Neuronal stem cell (in vitro differentiated cells): ENCODE data around the gene PNCK.

Experiments used
- DNase-seq: peaks from one replicate; pipeline ENCODE4 v3.0.0-alpha.2; 2013; ENCODE audit warnings: low spot score
- H2AFZ ChIP-seq: one replicate; pipeline ENCODE4 v1.6.1; 2013; ENCODE audit warnings: mild to moderate bottlenecking, low read length, inconsistent platforms
- H2AK5ac ChIP-seq: 2 replicates; pipeline ENCODE4 v1.6.1; 2013; ENCODE audit warnings: low read depth, mild to moderate bottlenecking, inconsistent platforms, low read length, moderate library complexity, mixed read lengths
- H2BK120ac ChIP-seq: 2 replicates; pipeline ENCODE4 v1.6.1; 2013; ENCODE audit warnings: low read depth, mild to moderate bottlenecking, inconsistent platforms, low read length, moderate library complexity, mixed read lengths
- H2BK12ac ChIP-seq: one replicate; pipeline ENCODE4 v1.6.1; 2013; ENCODE audit warnings: low read length, inconsistent platforms
- H2BK15ac ChIP-seq: 2 replicates; pipeline ENCODE4 v1.6.1; 2013; ENCODE audit warnings: mild to moderate bottlenecking, low read length, inconsistent platforms, mixed read lengths
- H2BK5ac ChIP-seq: one replicate; pipeline ENCODE4 v1.6.1; 2013; ENCODE audit warnings: inconsistent platforms, mild to moderate bottlenecking, low read length, moderate library complexity
- H3K14ac ChIP-seq: one replicate; pipeline ENCODE4 v1.6.1; 2013; ENCODE audit warnings: low read length, inconsistent platforms
- H3K18ac ChIP-seq: 2 replicates; pipeline ENCODE4 v1.6.1; 2013; ENCODE audit warnings: low read length, inconsistent platforms
- H3K23ac ChIP-seq: 2 replicates; pipeline ENCODE4 v1.6.1; 2013; ENCODE audit warnings: low read depth, mild to moderate bottlenecking, mixed read lengths, low read length, inconsistent platforms; ENCODE audit not compliant: poor library complexity
- H3K27ac ChIP-seq: replicated peaks from 3 replicates; pipeline ENCODE4 v1.5.1; 2013; ENCODE audit warnings: low read length, inconsistent platforms
- H3K27me3 ChIP-seq, 3 experiments: 2 replicates each; pipeline ENCODE4 v1.6.1; 2013; ENCODE audit warnings: low read length in 3 of 3, mild to moderate bottlenecking in 2 of 3, inconsistent platforms in 1 of 3, low read depth in 1 of 3, mixed read lengths in 1 of 3, moderate library complexity in 1 of 3; ENCODE audit not compliant: control insufficient read depth in 3 of 3, insufficient read depth in 3 of 3
- H3K36me3 ChIP-seq, 2 donors: replicated peaks in 1 of 2; 2 replicates each; pipeline ENCODE4 v1.6.1; 2013; ENCODE audit warnings: low read length in 2 of 2; ENCODE audit not compliant: control insufficient read depth in 2 of 2, insufficient read depth in 2 of 2
- H3K4ac ChIP-seq: 2 replicates; pipeline ENCODE4 v1.6.1; 2013; ENCODE audit warnings: inconsistent platforms, mild to moderate bottlenecking, low read length, moderate library complexity
- H3K4me1 ChIP-seq, 2 donors: 1 replicate in 1 of 2; 2 replicates in 1 of 2; pipeline ENCODE4 v1.6.1; 2013; ENCODE audit warnings: low read length in 2 of 2, low read depth in 1 of 2; ENCODE audit not compliant: control insufficient read depth in 2 of 2, insufficient read depth in 1 of 2
- H3K4me2 ChIP-seq: one replicate; pipeline ENCODE4 v1.6.1; 2013; ENCODE audit warnings: mild to moderate bottlenecking, low read length, inconsistent platforms; ENCODE audit not compliant: insufficient read depth, poor library complexity, severe bottlenecking
- H3K4me3 ChIP-seq, 2 donors: 2 replicates each; pipeline ENCODE4 v1.5.1; 2013; ENCODE audit warnings: low read length in 2 of 2, mild to moderate bottlenecking in 2 of 2, inconsistent platforms in 1 of 2, moderate library complexity in 1 of 2
- H3K79me1 ChIP-seq: one replicate; pipeline ENCODE4 v1.6.1; 2013; ENCODE audit warnings: low read depth, mild to moderate bottlenecking, inconsistent platforms, low read length, moderate library complexity
- H3K9ac ChIP-seq: one replicate; pipeline ENCODE4 v1.6.1; 2013; ENCODE audit warnings: mild to moderate bottlenecking, low read depth, low read length, inconsistent platforms; ENCODE audit not compliant: poor library complexity
- H3K9me3 ChIP-seq, 2 donors: replicated peaks in 1 of 2; 2 replicates each; pipeline versions ENCODE3 to v1.6.1; 2013; ENCODE audit warnings: low read length in 2 of 2, mild to moderate bottlenecking in 2 of 2, inconsistent platforms in 1 of 2, low read depth in 1 of 2, mixed read lengths in 1 of 2, moderate library complexity in 1 of 2; ENCODE audit not compliant: control insufficient read depth in 2 of 2, insufficient read depth in 1 of 2
- H4K8ac ChIP-seq: one replicate; pipeline ENCODE4 v1.6.1; 2013; ENCODE audit warnings: low read depth, mild to moderate bottlenecking, inconsistent platforms, low read length, moderate library complexity
- H4K91ac ChIP-seq: one replicate; pipeline ENCODE4 v1.6.1; 2013; ENCODE audit warnings: low read length, low read depth, mild to moderate bottlenecking, inconsistent platforms; ENCODE audit not compliant: poor library complexity
- WGBS, 2 donors: extraction: QIAGEN DNeasy Blood & Tissue Kit; methylation state at CpG; one replicate each; pipeline ENCODE4 v1.1.7; 2013; ENCODE audit warnings: missing lambda C conversion rate in 2 of 2, mixed read lengths in 1 of 2; ENCODE audit not compliant: insufficient read length in 2 of 2, insufficient replicate concordance in 1 of 2; ENCODE audit errors: extremely low coverage in 2 of 2; 5-methylcytosine and 5-hydroxymethylcytosine counted together

PNCK gene

GRCh38 chrX:153650959-153651358, 22.7 kb downstream of the PNCK start:
- H4K91ac ChIP-seq, result no peak overlapping the region
- peaks cover 4 to 34% (median 33%) of the 10 kb centered on the region in 3 experiments for H3K27me3 ChIP-seq
- H2BK12ac ChIP-seq, result no peak overlapping the region
- no peak overlapping the region for H3K23ac ChIP-seq
- H3K9me3 ChIP-seq, result peaks cover 0 to 9% of the 10 kb centered on the region in 2 donors
- no peak overlapping the region for H3K27ac ChIP-seq
- no CpG with 5 or more reads among the region's 13 CpGs for WGBS, 2 donors
- H2BK5ac ChIP-seq, result no peak overlapping the region
- H3K9ac ChIP-seq, result no peak overlapping the region
- no peak overlapping the region for H3K4ac ChIP-seq
- no peak overlapping the region for H3K18ac ChIP-seq
- no peak overlapping the region for H2AFZ ChIP-seq
- no peak overlapping the region for H2BK120ac ChIP-seq
- no peak overlapping the region for H4K8ac ChIP-seq
- H3K79me1 ChIP-seq, result no peaks in the 10 kb centered on the region
- no peak for DNase-seq
- H3K4me1 ChIP-seq, result peaks cover 0 to 1% of the 10 kb centered on the region in 2 donors
- H2AK5ac ChIP-seq, result no peak overlapping the region
- H2BK15ac ChIP-seq, result no peak overlapping the region
- no peak overlapping the region for H3K4me3 ChIP-seq
- no peak overlapping the region for H3K4me2 ChIP-seq
- no peaks in the 10 kb centered on the region for H3K36me3 ChIP-seq
- no peak overlapping the region for H3K14ac ChIP-seq

- WGBS, 2 donors, result no CpG with 5 or more reads among the region's 41 CpGs
- no peak overlapping the region for H2AFZ ChIP-seq
- H2AK5ac ChIP-seq, result no peak overlapping the region
- no peaks in the 10 kb centered on the region for H3K36me3 ChIP-seq
- peaks cover 0 to 9% of the 10 kb centered on the region in 2 donors for H3K9me3 ChIP-seq
- no peak overlapping the region for H4K91ac ChIP-seq
- no peak overlapping the region for H2BK5ac ChIP-seq
- peaks cover 4 to 42% (median 41%) of the 10 kb centered on the region in 3 experiments for H3K27me3 ChIP-seq
- DNase-seq, result no peak
- no peak overlapping the region for H3K4me2 ChIP-seq
- no peak overlapping the region for H3K18ac ChIP-seq
- no peak overlapping the region for H2BK15ac ChIP-seq
- no peak overlapping the region for H3K9ac ChIP-seq
- no peak overlapping the region for H2BK120ac ChIP-seq
- peaks cover 0 to 1% of the 10 kb centered on the region in 2 donors for H3K4me1 ChIP-seq
- no peak overlapping the region for H3K4me3 ChIP-seq
- no peak overlapping the region for H3K4ac ChIP-seq
- no peaks in the 10 kb centered on the region for H3K79me1 ChIP-seq
- no peak overlapping the region for H3K27ac ChIP-seq
- no peak overlapping the region for H3K23ac ChIP-seq
- no peak overlapping the region for H3K14ac ChIP-seq
- no peak overlapping the region for H2BK12ac ChIP-seq
- no peak overlapping the region for H4K8ac ChIP-seq
These were observed 23.5 kb downstream of the PNCK start for GRCh38 chrX:153649915-153650782.

GRCh38 chrX:153649178-153649914, 24.3 kb downstream of the PNCK start:
- Histone ChIP-seq H3K27me3 (peaks cover 7 to 50% (median 49%) of the 10 kb centered on the region in 3 experiments), H3K4ac (no peak overlapping the region), H4K8ac (no peak overlapping the region), H4K91ac (no peak overlapping the region), H3K18ac (no peak overlapping the region), H2AK5ac (no peak overlapping the region), H3K4me2 (no peak overlapping the region), H3K9me3 (peaks cover 0 to 8% of the 10 kb centered on the region in 2 donors), H2BK120ac (no peak overlapping the region), H3K4me3 (no peak overlapping the region), H3K79me1 (no peaks in the 10 kb centered on the region), H3K36me3 (no peaks in the 10 kb centered on the region), H3K23ac (no peak overlapping the region), H2BK5ac (no peak overlapping the region), H2AFZ (no peak overlapping the region), H2BK15ac (no peak overlapping the region), H3K27ac (no peak overlapping the region), H2BK12ac (no peak overlapping the region), H3K9ac (no peak overlapping the region), H3K4me1 (peaks cover 3% of the 10 kb centered on the region in 2 donors), H3K14ac (no peak overlapping the region)
- no CpG with 5 or more reads among the region's 26 CpGs for WGBS, 2 donors
- no peak for DNase-seq
